Measurements from ENCODE around the gene MRPL38.
A peak's percentile ranks its signal among the peaks of the same experiment; 100 is the strongest.

The MRPL38 gene

DNA sequence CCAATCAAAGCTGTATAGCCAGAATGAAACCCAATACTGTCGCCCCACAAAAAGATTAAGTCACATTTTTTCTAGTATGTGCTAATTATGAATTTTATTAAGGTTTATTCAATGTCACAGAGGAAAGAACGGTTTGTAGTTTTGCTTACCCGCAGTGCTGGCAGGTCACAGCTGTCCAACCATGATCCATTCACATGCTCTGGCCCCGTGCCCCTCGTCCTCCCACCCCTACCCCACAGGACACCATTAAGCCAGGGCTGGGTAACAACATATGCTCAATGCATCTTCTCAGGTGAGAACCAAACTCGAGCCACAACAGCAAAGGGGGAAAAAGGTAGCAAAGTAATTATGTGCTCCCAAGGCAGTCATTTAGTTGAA is 36.7 kb upstream of the MRPL38 start:
- H3K4me3 ChIP-seq (replicated peaks; ENCODE audit: low read depth, low read length) = peak overlapping the region; percentile 41
- TF ChIP-seq, protein P1, sequence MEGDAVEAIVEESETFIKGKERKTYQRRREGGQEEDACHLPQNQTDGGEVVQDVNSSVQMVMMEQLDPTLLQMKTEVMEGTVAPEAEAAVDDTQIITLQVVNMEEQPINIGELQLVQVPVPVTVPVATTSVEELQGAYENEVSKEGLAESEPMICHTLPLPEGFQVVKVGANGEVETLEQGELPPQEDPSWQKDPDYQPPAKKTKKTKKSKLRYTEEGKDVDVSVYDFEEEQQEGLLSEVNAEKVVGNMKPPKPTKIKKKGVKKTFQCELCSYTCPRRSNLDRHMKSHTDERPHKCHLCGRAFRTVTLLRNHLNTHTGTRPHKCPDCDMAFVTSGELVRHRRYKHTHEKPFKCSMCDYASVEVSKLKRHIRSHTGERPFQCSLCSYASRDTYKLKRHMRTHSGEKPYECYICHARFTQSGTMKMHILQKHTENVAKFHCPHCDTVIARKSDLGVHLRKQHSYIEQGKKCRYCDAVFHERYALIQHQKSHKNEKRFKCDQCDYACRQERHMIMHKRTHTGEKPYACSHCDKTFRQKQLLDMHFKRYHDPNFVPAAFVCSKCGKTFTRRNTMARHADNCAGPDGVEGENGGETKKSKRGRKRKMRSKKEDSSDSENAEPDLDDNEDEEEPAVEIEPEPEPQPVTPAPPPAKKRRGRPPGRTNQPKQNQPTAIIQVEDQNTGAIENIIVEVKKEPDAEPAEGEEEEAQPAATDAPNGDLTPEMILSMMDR (IDR thresholded peaks at IDR 0.05; ENCODE audit: low read length, missing control alignments) = no peak
- no peak for DNase-seq (ENCODE audit: low read depth)

DNA sequence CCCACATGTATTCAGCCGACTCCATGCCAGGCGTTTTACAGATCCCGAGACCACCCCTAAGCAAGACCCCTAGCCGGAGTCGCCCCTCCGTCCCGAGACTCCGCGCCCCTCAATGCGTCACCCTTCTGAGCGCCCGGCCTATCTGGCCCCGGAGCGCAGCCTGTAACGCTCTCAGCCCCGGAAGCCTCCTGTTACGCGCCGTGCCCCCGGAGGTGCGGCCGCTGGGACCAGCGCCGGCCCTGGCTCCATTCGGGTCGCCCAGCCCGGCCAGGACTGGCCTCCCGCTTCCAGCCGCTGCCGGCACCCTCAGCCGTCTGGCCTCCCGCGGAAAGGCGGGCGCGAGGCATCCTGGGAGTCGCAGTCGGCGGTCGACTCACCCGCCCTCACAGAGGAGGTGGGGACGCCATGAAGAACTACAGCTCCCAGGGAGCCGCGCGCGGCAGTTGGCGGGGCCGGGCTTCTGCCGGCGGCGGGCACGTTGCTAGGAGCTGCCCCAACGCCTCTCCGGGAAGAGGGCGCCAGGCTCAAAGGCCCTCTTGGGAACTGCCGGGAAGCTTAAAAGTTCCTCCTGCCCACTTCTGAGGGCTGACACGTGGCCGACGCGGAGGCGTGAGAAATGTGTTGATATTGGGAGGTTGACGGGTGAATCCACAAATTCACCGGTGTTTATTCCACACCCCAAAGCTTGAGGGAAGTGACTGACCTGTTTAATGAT is 36.2 kb upstream of the MRPL38 start, which contains the start of gene FBF1:
Gene FBF1, minus strand, starts transcription at position 316 of the 715 bp plus-strand sequence. CDS start 2,893 bp downstream, outside the sequence.
- H3K4me3 ChIP-seq (replicated peaks; ENCODE audit: low read depth, low read length) = peak within 1 kb of the TSS; percentile 85
- peak; percentile 94 for DNase-seq (ENCODE audit: low read depth)
- TF ChIP-seq, protein P1 (IDR thresholded peaks at IDR 0.05; ENCODE audit: low read length, missing control alignments) = no peak

DNA sequence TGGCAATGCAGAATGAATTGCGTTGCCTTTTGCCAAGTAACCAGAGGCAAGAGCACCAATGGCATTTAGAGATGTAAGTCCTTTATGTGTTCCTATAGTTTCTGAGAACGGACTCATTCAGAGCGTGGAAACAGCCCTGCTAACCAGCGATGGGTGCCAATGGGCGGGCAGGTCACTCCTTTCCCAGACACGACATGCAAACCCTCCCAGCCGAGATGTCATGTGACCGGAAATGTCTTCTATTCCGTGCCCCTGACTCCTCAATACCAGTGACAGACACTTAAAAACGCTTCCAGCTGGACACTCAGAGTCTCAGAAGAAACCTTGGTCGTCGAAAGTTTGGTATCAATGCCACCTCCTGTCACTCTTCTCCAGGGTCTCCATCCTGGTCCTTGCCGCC is 33.0 kb upstream of the MRPL38 start:
- no peak overlapping the region for H3K4me3 ChIP-seq (replicated peaks; ENCODE audit: low read depth, low read length)
- TF ChIP-seq, protein P1 (IDR thresholded peaks at IDR 0.05; ENCODE audit: low read length, missing control alignments) = no peak
- no peak for DNase-seq (ENCODE audit: low read depth)

DNA sequence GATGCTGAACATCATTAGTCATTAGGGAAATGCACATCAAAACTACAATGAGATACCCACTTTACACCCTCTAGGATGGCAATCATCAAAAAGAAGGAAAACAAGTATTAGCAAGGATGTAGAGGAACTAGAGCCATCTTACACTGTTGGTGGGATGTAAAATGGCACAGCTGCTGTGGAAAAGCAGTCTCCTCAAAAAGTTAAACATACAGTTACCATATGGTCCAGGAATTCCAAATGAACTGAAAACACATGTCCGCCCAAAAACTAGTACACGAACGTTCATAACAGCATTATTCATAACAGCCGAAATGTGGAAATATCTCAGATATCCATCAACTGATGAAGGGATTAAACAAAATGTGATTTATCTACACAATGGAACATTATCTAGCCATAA is 29.1 kb upstream of the MRPL38 start:
- TF ChIP-seq, protein P1 (IDR thresholded peaks at IDR 0.05; ENCODE audit: low read length, missing control alignments) = no peak
- no peak for DNase-seq (ENCODE audit: low read depth)
- H3K4me3 ChIP-seq (replicated peaks; ENCODE audit: low read depth, low read length) = no peak overlapping the region

DNA sequence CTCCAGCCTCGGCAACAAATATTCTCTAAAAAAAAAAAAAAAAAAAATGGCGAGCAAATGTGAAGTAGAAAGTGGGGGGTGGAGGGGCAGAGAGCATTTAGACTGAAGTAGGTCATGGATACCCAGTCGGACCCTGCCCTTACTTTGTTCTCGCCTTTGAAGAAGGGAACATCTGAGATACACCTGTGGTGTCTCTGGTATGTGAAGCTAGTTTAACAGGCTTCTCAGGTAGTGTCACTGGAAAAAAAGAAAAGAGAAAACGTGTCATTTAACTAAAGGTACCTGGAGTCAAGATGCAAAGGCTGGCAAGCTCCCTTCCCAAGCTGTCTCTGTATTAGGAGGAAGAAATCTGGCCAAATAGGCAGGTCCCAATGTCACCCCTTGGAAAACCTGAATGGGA is 28.2 kb upstream of the MRPL38 start:
- H3K4me3 ChIP-seq (replicated peaks; ENCODE audit: low read depth, low read length) = no peak overlapping the region
- no peak for DNase-seq (ENCODE audit: low read depth)
- TF ChIP-seq, protein P1 (IDR thresholded peaks at IDR 0.05; ENCODE audit: low read length, missing control alignments) = no peak

DNA sequence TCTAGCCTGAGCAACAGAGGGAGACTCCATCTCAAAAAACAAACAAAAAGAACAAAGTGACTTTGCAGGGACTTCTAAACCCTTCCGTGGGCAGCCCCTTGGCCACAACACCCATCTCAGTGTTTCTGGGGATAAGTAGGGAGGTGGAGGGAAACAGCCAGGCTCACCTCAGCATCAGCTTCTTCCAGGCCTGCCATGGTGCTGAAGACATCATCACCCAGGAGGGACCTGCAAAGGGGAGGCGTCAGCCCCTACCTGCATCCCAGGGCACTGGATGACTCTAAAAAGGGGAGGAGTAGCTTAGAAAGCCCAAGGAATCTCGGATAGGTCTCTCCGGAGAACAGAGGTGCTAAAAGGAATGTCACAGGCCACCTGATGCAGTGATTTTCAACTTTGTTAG is 26.4 kb upstream of the MRPL38 start:
- TF ChIP-seq, protein P1 (IDR thresholded peaks at IDR 0.05; ENCODE audit: low read length, missing control alignments) = no peak
- H3K4me3 ChIP-seq (replicated peaks; ENCODE audit: low read depth, low read length) = no peak overlapping the region
- no peak for DNase-seq (ENCODE audit: low read depth)
